LNCAP (cell line): ENCODE data around the gene CIPC.

Experiments used
- TF ChIP-seq, protein P1 (sequence below): fragments of 450-650 bp; IDR thresholded peaks from 2 replicates; pipeline ENCODE4 v1.5.1; 2017; ENCODE audit warnings: mild to moderate bottlenecking

CIPC gene

DNA sequence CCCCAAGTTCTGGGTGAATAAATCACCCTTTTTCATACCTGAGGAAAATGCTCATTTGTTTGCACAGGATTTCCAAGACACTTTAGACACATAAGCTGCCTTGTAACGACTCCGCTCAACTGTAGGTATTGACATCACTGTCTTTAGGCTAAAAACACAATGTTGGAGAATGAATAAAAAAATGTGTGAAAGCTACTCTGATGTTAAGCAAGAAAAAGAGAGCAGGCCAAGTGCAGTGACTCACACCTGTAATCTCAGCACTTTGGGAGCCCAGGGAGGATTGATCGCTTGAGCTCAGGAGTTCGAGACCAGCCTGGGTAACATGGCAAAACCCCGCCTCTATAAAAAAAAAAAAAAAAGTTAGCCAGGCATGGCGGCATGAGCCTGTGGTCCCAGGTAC lies 11.1 kb upstream of the CIPC start:
- TF ChIP-seq, protein P1, sequence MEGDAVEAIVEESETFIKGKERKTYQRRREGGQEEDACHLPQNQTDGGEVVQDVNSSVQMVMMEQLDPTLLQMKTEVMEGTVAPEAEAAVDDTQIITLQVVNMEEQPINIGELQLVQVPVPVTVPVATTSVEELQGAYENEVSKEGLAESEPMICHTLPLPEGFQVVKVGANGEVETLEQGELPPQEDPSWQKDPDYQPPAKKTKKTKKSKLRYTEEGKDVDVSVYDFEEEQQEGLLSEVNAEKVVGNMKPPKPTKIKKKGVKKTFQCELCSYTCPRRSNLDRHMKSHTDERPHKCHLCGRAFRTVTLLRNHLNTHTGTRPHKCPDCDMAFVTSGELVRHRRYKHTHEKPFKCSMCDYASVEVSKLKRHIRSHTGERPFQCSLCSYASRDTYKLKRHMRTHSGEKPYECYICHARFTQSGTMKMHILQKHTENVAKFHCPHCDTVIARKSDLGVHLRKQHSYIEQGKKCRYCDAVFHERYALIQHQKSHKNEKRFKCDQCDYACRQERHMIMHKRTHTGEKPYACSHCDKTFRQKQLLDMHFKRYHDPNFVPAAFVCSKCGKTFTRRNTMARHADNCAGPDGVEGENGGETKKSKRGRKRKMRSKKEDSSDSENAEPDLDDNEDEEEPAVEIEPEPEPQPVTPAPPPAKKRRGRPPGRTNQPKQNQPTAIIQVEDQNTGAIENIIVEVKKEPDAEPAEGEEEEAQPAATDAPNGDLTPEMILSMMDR, result no peak

DNA sequence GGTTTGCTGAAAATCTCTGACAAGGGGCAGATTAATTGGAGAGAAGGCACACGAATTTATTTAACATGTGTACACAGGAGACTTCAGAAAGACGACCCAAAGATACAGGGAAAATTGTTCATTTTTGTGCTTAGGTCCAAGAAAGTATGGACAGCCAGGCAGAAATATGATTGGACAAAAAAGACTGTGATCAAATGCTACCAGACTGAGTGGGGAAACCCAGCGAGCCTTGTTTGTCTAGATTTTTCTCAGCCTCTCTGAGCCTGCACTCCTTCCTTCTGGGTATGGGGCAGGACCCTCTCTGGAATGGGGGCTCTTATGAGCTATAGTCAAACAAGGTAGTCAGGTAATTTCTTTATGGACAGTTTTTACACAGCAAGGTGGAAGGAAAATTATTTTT lies 10.4 kb upstream of the CIPC start:
- TF ChIP-seq, protein P1, result no peak

DNA sequence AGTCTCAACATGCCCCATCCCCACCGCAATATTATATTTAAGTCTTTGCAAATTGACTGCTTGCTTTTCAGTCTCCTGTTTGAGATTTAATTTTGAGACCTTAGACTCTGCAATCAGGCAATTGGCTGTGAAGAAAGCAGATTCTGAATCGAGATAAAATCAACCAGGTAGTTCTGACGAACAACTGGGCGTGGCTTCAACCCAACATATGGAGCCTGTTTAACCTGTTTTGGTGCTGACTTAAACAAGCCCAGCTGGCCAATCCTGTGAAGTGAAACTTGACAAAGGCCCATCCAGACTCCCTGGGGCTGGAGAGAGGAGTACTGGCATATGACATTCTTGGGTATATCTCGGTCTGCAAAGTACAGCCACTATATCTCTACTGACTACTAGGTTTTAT lies 9.8 kb upstream of the CIPC start:
- TF ChIP-seq, protein P1, result no peak

DNA sequence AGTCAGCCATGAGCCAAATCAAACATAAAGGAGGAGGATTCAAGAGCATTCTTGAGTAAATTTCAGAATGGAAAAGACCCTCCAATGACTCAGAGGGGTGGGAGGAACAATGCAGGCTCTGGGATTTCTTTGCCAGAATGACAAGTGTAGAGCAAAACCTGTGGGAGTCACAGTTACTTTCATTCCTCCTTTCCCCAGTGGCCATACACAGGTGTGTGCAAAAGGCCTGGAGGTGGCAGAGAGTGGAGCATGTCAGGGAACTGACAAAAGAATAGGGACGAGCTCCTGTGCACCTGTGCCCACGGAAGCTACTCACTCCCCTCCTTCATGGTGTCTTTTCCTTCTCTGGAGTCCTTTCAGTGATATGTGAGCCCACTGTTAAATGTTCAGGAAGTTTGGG lies 9.4 kb upstream of the CIPC start:
- TF ChIP-seq, protein P1, result no peak

DNA sequence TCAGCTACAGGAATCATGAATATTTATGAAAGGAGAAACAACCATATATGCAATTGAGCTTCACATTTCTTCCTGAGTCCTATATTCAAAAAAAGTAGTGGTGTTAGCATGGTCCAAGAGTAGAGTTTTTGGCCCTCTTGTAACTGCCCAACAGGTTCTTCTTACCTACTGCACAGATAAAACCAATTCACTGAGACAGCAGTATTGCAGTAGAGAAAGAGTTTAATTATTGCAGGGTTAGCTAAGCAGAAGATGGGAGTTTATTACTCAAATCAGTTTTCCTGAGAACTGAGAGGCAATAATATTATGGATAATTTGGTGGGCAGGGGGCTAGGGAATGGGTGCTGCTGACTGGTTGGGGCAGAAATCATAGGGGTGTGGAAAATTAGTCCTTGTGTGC lies 6.5 kb upstream of the CIPC start:
- TF ChIP-seq, protein P1, result no peak

DNA sequence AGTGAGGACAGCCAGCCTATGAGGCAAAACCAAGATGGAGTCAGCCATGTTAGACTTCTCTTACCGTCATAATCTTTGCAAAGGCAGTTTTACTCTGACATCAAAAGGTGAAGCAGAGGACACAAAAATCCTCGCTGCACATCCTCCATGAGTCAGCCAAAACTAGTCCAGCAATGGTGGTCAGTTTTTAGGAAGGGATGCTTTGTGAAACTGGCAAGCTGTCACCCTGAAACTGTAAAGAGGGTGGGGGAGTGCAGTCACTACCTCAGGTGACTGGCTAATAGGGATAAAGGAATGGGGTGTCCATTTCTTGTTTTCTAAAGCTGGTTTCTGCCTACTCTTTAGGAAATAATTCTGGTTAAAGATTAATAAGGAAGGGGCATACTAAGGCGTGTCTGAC lies 5.4 kb upstream of the CIPC start:
- TF ChIP-seq, protein P1, result no peak

DNA sequence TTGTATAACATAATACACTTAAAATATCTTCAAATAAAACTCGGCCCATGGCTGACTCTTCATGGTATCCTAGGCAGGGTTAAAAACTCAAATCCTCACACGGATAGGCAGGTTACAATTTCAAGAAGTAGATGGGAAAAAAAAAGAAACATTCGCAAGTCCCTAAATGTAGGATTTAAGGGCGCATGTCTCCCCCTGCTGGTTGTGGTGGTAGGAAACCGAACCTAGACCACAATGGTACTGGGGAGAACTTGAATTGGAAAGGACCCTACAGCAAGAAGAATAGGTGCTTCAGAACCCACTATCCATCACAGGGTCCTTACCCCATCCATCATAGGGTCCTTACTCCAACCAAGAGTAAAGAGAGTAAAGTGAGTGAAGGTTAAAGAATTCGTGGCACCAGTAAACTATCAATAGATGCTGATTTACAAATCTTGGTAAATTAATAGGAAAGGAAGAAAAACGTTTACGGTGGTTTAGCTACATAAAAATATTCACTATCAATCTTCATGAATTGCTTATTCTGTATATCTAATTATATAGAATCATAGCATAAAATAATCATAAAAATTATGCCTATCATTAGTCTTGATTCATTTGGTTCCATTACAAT lies 3.3 kb upstream of the CIPC start:
- TF ChIP-seq, protein P1, result peak; percentile 82
